ENCODE measurements around the gene CCRL2.

Gene CCRL2

GRCh38 chr3:46456118-46456517 is 49.1 kb downstream of the CCRL2 start:
- H3K27ac ChIP-seq = no peak overlapping the region

More at GRCh38 chr3:46456118-46456517, 49.1 kb downstream of the CCRL2 start:
- TF ChIP-seq CTCF (conservative IDR thresholded peaks at IDR 0.05) = no peak
- TF ChIP-seq ZFX (IDR thresholded peaks at IDR 0.05) = no peak

All from C4-2B (cell line).